ENCODE measurements around the gene CDH11.

- TF ChIP-seq CTCF (IDR thresholded peaks at IDR 0.05; ENCODE audit: low read depth, low read length) (no peak), EZH2phosphoT487 (IDR thresholded peaks at IDR 0.05; ENCODE audit: low read depth) (no peak)
These were observed 2.4 kb downstream of the CDH11 start for GRCh38 chr16:65119435-65119834.
